Testis (tissue), 2 donors: ENCODE results near the gene RGS11.

Experiments
- POLR2A ChIP-seq: fragments of 450-650 bp; IDR thresholded peaks from one replicate; pipeline ENCODE4 v1.6.1; 2017; ENCODE audit warnings: antibody characterized with exemption, mild to moderate bottlenecking, moderate library complexity
- TF ChIP-seq, protein P1 (sequence below), 3 experiments: fragments of 450-650 bp in 2 of 3; fragments of 200-600 bp in 1 of 3; sonication (generic) in 1 of 3; IDR thresholded peaks; one replicate each; pipeline ENCODE4 v1.5.1; 2016 to 2019; ENCODE audit warnings: antibody characterized with exemption in 3 of 3, mild to moderate bottlenecking in 2 of 3, moderate library complexity in 1 of 3

DNA sequence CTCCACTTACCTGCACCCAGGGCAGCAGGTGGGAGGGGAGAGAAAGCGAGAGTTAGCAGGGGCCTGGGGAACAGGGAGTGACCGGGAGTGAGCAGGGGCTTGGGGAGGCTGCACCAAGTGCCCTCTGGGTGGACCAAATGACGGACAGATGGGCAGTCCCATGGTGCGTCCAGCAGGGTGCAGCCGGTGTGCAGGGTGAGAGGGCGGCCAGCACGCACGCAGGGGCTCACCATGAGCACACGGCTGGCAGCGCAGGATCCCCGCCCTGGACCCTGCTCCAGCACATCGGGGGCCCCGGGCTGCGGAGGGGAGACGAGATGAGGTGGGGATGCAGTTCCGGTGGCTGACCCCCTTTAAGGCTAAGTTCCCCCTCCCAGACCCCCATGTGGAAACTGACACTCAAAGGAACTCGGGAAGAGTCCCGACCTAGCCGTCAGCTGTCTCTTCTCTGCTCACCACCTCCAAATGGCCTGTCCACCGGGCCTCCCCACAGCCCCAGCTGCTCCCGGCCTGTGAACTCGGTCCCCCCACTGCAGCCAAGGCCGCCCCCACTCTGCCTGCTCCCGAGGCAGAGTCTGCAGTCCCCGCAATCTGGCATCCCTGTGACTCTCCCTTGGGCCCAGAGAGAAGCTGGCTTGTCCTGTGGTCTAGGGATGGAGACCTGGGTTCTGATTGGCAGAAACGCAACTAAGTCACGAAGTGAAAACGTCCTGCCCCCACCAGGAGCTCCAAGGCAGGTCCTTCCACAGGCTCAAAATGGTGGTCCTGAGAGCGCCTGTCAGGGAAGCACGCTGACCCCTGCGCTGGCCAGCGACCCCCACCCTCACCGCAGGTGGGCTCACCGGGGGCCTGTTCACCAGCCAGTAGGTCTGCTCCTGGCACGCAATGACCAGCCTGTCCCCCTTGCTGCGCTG lies 2.9 kb downstream of the RGS11 start:
- TF ChIP-seq, protein P1, sequence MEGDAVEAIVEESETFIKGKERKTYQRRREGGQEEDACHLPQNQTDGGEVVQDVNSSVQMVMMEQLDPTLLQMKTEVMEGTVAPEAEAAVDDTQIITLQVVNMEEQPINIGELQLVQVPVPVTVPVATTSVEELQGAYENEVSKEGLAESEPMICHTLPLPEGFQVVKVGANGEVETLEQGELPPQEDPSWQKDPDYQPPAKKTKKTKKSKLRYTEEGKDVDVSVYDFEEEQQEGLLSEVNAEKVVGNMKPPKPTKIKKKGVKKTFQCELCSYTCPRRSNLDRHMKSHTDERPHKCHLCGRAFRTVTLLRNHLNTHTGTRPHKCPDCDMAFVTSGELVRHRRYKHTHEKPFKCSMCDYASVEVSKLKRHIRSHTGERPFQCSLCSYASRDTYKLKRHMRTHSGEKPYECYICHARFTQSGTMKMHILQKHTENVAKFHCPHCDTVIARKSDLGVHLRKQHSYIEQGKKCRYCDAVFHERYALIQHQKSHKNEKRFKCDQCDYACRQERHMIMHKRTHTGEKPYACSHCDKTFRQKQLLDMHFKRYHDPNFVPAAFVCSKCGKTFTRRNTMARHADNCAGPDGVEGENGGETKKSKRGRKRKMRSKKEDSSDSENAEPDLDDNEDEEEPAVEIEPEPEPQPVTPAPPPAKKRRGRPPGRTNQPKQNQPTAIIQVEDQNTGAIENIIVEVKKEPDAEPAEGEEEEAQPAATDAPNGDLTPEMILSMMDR (IDR thresholded peaks at IDR 0.05) = no peak
- TF ChIP-seq POLR2A = no peak
